Neural crest cell (in vitro differentiated cells): Measurements from ENCODE around the gene SLC22A7. TPM values are rescaled to one million over a fixed set of nuclear protein-coding genes. Genes with fewer than 3 reads are reported as not detected.

ENCODE experiments used
- DNase-seq: peaks from one replicate; pipeline ENCODE4 v3.0.0; 2021; ENCODE audit warnings: low read depth, mixed read lengths, low spot score
- H3K27ac Mint-ChIP-seq: one replicate; pipeline ENCODE4 v1.8.0; 2021; ENCODE audit warnings: mild to moderate bottlenecking, mixed read lengths; ENCODE audit not compliant: unreplicated experiment
- H3K27me3 Mint-ChIP-seq: 2 replicates; pipeline ENCODE4 v1.8.0; 2021; ENCODE audit warnings: low read depth, mild to moderate bottlenecking, mixed read lengths
- H3K36me3 Mint-ChIP-seq: 2 replicates; pipeline ENCODE4 v1.8.0; 2021; ENCODE audit warnings: low read depth, mild to moderate bottlenecking, mixed read lengths
- H3K4me1 Mint-ChIP-seq: 2 replicates; pipeline ENCODE4 v1.8.0; 2021; ENCODE audit warnings: mixed read lengths
- H3K4me3 Mint-ChIP-seq: one replicate; pipeline ENCODE4 v1.8.0; 2021; ENCODE audit warnings: mild to moderate bottlenecking, mixed read lengths
- H3K9me3 Mint-ChIP-seq: 2 replicates; pipeline ENCODE4 v1.8.0; 2021; ENCODE audit warnings: mixed read lengths
- long read RNA-seq: library from polyadenylated mRNA; unstranded; transcript quantifications from one replicate; pipeline ENCODE4 v2.0.0, GENCODE V29; 2020
- total RNA-seq: library from RNA; stranded (reverse); gene quantifications from 2 replicates; pipeline ENCODE4 v1.2.1, GENCODE V29; 2021
- TF ChIP-seq, protein P1 (sequence below): fragments of 200-600 bp; sonication (generic); conservative IDR thresholded peaks from 2 replicates; pipeline ENCODE4 v1.5.0; 2021; ENCODE audit warnings: antibody characterized with exemption, mild to moderate bottlenecking

SLC22A7 gene
- 0.37 TPM in 1 of 2 replicates, not detected in the other for total RNA-seq
- long read RNA-seq: 0 reads

- no peak for DNase-seq
- H3K4me3 Mint-ChIP-seq: no peak within 1 kb of the TSS
- H3K4me1 Mint-ChIP-seq: no peaks in the 10 kb centered on the region
- TF ChIP-seq, protein P1, sequence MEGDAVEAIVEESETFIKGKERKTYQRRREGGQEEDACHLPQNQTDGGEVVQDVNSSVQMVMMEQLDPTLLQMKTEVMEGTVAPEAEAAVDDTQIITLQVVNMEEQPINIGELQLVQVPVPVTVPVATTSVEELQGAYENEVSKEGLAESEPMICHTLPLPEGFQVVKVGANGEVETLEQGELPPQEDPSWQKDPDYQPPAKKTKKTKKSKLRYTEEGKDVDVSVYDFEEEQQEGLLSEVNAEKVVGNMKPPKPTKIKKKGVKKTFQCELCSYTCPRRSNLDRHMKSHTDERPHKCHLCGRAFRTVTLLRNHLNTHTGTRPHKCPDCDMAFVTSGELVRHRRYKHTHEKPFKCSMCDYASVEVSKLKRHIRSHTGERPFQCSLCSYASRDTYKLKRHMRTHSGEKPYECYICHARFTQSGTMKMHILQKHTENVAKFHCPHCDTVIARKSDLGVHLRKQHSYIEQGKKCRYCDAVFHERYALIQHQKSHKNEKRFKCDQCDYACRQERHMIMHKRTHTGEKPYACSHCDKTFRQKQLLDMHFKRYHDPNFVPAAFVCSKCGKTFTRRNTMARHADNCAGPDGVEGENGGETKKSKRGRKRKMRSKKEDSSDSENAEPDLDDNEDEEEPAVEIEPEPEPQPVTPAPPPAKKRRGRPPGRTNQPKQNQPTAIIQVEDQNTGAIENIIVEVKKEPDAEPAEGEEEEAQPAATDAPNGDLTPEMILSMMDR: no peak
- H3K9me3 Mint-ChIP-seq: no peaks in the 10 kb centered on the region
- H3K36me3 Mint-ChIP-seq: no peaks in the 10 kb centered on the region
- H3K27ac Mint-ChIP-seq: no peak within 1 kb of the TSS
- H3K27me3 Mint-ChIP-seq: no peaks in the 10 kb centered on the region
Measured at GRCh38 chr6:43297644-43298564, at the start of gene SLC22A7. SLC22A7 (plus strand) TSS chr6:43298260; CDS start chr6:43298359, 99 bp downstream.

- H3K9me3 Mint-ChIP-seq: no peaks in the 10 kb centered on the region
- no peak for DNase-seq
- H3K4me3 Mint-ChIP-seq: no peak overlapping the region
- TF ChIP-seq, protein P1: no peak
- H3K27me3 Mint-ChIP-seq: peaks cover 26% of the 10 kb centered on the region
- H3K4me1 Mint-ChIP-seq: peaks cover 35% of the 10 kb centered on the region
- no peak overlapping the region for H3K27ac Mint-ChIP-seq
- no peaks in the 10 kb centered on the region for H3K36me3 Mint-ChIP-seq
Measured at GRCh38 chr6:43248791-43249190, 49.3 kb upstream of the SLC22A7 start.

GRCh38 chr6:43250992-43251373, 47.1 kb upstream of the SLC22A7 start:
- peaks cover 26% of the 10 kb centered on the region for H3K27me3 Mint-ChIP-seq
- TF ChIP-seq, protein P1: no peak
- H3K4me3 Mint-ChIP-seq: peak overlapping the region; percentile 42
- H3K4me1 Mint-ChIP-seq: peaks cover 35% of the 10 kb centered on the region
- no peaks in the 10 kb centered on the region for H3K36me3 Mint-ChIP-seq
- DNase-seq: no peak
- H3K27ac Mint-ChIP-seq: no peak overlapping the region
- H3K9me3 Mint-ChIP-seq: no peaks in the 10 kb centered on the region

DNA sequence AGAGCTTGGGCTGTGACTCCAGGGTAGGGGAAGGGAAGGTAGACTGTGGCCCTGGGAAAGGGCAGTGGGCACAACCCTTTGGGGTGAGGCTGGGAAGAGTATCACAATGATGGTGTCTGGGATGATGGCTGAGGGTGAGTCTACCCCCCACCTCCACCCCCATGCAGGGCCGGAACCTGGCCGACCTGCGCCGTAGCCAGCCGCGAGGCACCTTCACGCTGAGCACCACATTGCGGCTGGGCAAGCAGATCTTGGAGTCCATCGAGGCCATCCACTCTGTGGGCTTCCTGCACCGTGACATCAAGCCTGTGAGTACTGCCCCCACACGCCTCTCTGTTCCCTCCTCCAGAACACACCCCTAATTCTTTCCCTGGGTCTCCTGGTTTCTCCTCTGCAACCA, 44.7 kb upstream of the SLC22A7 start:
- Mint-ChIP-seq H3K9me3 (no peaks in the 10 kb centered on the region), H3K4me3 (no peak overlapping the region), H3K36me3 (no peaks in the 10 kb centered on the region), H3K27me3 (peaks cover 14% of the 10 kb centered on the region), H3K4me1 (peaks cover 14% of the 10 kb centered on the region), H3K27ac (no peak overlapping the region)
- TF ChIP-seq, protein P1: no peak
- no peak for DNase-seq

DNA sequence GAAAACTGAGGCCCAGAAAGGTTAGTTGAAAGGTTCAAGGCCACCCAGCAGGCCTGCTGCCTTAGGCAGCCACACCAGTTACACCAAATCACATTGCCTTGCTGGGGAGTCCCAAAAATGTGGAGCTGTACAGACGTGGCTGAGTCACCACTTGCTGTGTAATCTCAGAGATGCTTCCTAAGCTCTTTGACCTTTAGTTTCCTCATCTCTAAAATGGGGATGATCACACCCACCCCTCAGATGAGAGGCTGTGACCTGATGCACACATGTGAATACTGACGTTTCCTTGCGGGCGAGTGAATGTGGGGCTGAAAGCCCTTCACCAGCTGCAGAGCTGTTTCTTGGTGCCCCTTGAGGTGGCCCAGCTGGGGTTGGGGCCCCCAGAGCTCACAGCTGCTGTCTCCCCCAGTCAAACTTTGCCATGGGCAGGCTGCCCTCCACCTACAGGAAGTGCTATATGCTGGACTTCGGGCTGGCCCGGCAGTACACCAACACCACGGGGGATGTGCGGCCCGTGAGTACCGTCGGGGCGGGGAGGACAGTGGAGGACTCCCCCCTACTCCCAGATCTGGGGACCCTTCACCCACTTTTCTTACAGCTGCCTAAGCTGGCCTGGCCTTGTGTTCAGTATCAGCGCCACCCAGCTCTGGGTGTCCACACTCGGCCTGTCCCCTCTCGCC, 43.8 kb upstream of the SLC22A7 start:
- TF ChIP-seq, protein P1: no peak
- Mint-ChIP-seq H3K27ac (no peak overlapping the region), H3K27me3 (peaks cover 14% of the 10 kb centered on the region), H3K9me3 (no peaks in the 10 kb centered on the region), H3K36me3 (no peaks in the 10 kb centered on the region), H3K4me3 (no peak overlapping the region), H3K4me1 (peaks cover 14% of the 10 kb centered on the region)
- no peak for DNase-seq
